ENCODE data around the gene SARDH.

- TF ChIP-seq CTCF (IDR thresholded peaks at IDR 0.05) (no peak), POLR2AphosphoS5 (IDR thresholded peaks at IDR 0.05) (no peak), POLR2A (IDR thresholded peaks at IDR 0.05; ENCODE audit: low read depth) (no peak)
Measured at GRCh38 chr9:133690081-133690561, 48.0 kb downstream of the SARDH start.

Measured in esophagus muscularis mucosa (tissue), 3 donors.